ENCODE measurements around the gene THAP4.

DNA sequence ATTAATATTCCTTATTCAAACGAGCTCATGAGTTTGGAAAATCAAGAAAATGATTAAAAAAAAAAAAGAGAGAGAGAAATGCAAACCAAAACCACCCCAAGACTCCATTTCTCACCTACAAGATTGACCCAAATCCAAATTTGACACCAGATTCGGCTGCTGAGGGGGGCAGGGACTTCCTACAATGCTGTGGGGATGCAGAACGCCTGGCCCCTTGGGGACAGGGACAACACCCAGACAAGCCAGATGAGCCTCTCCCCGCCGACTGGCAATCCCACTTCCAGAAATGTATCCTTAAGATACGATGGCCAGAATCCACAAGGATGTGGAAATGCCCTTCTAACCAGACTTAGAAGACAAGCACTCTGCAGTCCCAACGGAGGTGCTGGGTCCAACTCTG lies 57.7 kb downstream of the THAP4 start:
- TF ChIP-seq POLR2A (IDR thresholded peaks at IDR 0.05), result no peak
- TF ChIP-seq, protein P1, sequence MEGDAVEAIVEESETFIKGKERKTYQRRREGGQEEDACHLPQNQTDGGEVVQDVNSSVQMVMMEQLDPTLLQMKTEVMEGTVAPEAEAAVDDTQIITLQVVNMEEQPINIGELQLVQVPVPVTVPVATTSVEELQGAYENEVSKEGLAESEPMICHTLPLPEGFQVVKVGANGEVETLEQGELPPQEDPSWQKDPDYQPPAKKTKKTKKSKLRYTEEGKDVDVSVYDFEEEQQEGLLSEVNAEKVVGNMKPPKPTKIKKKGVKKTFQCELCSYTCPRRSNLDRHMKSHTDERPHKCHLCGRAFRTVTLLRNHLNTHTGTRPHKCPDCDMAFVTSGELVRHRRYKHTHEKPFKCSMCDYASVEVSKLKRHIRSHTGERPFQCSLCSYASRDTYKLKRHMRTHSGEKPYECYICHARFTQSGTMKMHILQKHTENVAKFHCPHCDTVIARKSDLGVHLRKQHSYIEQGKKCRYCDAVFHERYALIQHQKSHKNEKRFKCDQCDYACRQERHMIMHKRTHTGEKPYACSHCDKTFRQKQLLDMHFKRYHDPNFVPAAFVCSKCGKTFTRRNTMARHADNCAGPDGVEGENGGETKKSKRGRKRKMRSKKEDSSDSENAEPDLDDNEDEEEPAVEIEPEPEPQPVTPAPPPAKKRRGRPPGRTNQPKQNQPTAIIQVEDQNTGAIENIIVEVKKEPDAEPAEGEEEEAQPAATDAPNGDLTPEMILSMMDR (IDR thresholded peaks at IDR 0.05), result no peak

Data from stomach (tissue), 4 donors.